PC-9 (cell line): ENCODE measurements around the gene SLC25A42. TPM values are rescaled to one million over a fixed set of nuclear protein-coding genes. Genes with fewer than 3 reads are reported as not detected.

Source experiments
- BruUV-seq: library from RNA; stranded (reverse); fragments of 400-500 nt; replicated peaks from 2 replicates; lab custom pipeline; 2021; lab: Mats Ljungman, UMichigan
- CTCF ChIA-PET: fragments of 300-600 bp; sonication (Branson Sonifier 250); formaldehyde crosslinking; loops from one replicate; lab custom pipeline; 2022; ENCODE audit warnings: antibody characterized with exemption; lab: Charles Lee
- POLR2A ChIA-PET: fragments of 300-600 bp; sonication (Branson Sonifier 250); formaldehyde crosslinking; loops from one replicate; lab custom pipeline; 2022; ENCODE audit warnings: antibody characterized with exemption; ENCODE audit not compliant: unreplicated experiment; lab: Charles Lee
- DNase-seq, 2 experiments: peaks; one replicate each; pipeline versions ENCODE4 v3.0.0 to v3.0.0-alpha.2; 2015 to 2022; ENCODE audit warnings: mixed read lengths in 1 of 2
- H2AFZ ChIP-seq: fragments of 200-600 bp; sonication (generic); 2 replicates; pipeline ENCODE4 v1.8.1; 2017; ENCODE audit warnings: antibody characterized with exemption
- H3F3A ChIP-seq: fragments of 200-600 bp; sonication (generic); 2 replicates; pipeline ENCODE4 v1.8.1; 2017; ENCODE audit warnings: antibody characterized with exemption, mild to moderate bottlenecking, low read depth; ENCODE audit not compliant: insufficient read depth
- H3K27ac ChIP-seq: fragments of 200-600 bp; sonication (generic); 2 replicates; pipeline ENCODE4 v1.6.1; 2016; ENCODE audit warnings: mixed run types
- H3K27me3 ChIP-seq: fragments of 200-600 bp; sonication (generic); 2 replicates; pipeline ENCODE4 v1.6.1; 2016; ENCODE audit warnings: low read depth, mixed run types; ENCODE audit not compliant: insufficient read depth
- H3K36me3 ChIP-seq: fragments of 200-600 bp; sonication (generic); 2 replicates; pipeline ENCODE4 v1.6.1; 2016; ENCODE audit warnings: low read depth, mixed run types
- H3K4me1 ChIP-seq: fragments of 200-600 bp; sonication (generic); replicated peaks from 2 replicates; pipeline ENCODE4 v1.6.1; 2016; ENCODE audit warnings: mixed run types; ENCODE audit not compliant: insufficient read depth
- H3K4me2 ChIP-seq: fragments of 200-600 bp; sonication (generic); 2 replicates; pipeline ENCODE4 v1.6.1; 2017; ENCODE audit warnings: mixed run types
- H3K4me3 ChIP-seq: fragments of 200-600 bp; sonication (generic); 2 replicates; pipeline ENCODE4 v1.6.1; 2016; ENCODE audit warnings: mixed run types
- H3K79me2 ChIP-seq: fragments of 200-600 bp; sonication (generic); 2 replicates; pipeline ENCODE4 v1.6.1; 2017; ENCODE audit warnings: low read depth, mixed run types
- H3K9me2 ChIP-seq: fragments of 200-600 bp; sonication (generic); 2 replicates; pipeline ENCODE4 v1.8.1; 2017; ENCODE audit warnings: mild to moderate bottlenecking; ENCODE audit not compliant: insufficient read depth
- H3K9me3 ChIP-seq: fragments of 200-600 bp; sonication (generic); 2 replicates; pipeline ENCODE4 v1.8.1; 2016; ENCODE audit warnings: low read depth; ENCODE audit not compliant: insufficient read depth
- H4K20me1 ChIP-seq: fragments of 200-600 bp; sonication (generic); 2 replicates; pipeline ENCODE4 v1.8.1; 2017; ENCODE audit not compliant: insufficient read depth
- CTCF ChIP-seq: fragments of 200-600 bp; sonication (generic); conservative IDR thresholded peaks from 2 replicates; pipeline ENCODE4 v1.6.1; 2017; ENCODE audit warnings: mixed run types, antibody characterized with exemption, mild to moderate bottlenecking, moderate library complexity
- EZH2 ChIP-seq: fragments of 200-600 bp; sonication (generic); IDR thresholded peaks from 2 replicates; pipeline ENCODE4 v1.8.0; 2017; ENCODE audit warnings: antibody characterized with exemption, low read depth
- intact Hi-C: fragments of 100-400 bp; cut with micrococcal nuclease; formaldehyde crosslinking; loops from one replicate; pipeline ENCODE4 v1.10.0; 2022; ENCODE audit not compliant: unreplicated experiment
- total RNA-seq: library from RNA; stranded (reverse); gene quantifications from 2 replicates; pipeline ENCODE4 v1.2.3, GENCODE V29; 2021

Gene SLC25A42
- total RNA-seq, 1 experiment from 2014 or later, result 6.9 TPM

- H3F3A ChIP-seq, result peaks cover 5% of the 10 kb centered on the region; the same call in 1 of the 2 replicates
- no peak overlapping the region for H3K4me2 ChIP-seq
- H3K27me3 ChIP-seq, result no peaks in the 10 kb centered on the region
- ChIA-PET CTCF (no interaction called here), POLR2A (no interaction called here)
- no peak for DNase-seq
- BruUV-seq, result no TSS peak
- no peak overlapping the region for H3K4me3 ChIP-seq
- no peak for TF ChIP-seq CTCF
- no peak for TF ChIP-seq EZH2
- H3K27ac ChIP-seq, result no peak overlapping the region
- H3K4me1 ChIP-seq, result no peaks in the 10 kb centered on the region
- H3K79me2 ChIP-seq, result no peaks in the 10 kb centered on the region
- H3K36me3 ChIP-seq, result no peaks in the 10 kb centered on the region
- intact Hi-C loops, result no loop called here
- H3K9me2 ChIP-seq, result no peaks in the 10 kb centered on the region
- H4K20me1 ChIP-seq, result no peaks in the 10 kb centered on the region; the same call in 1 of the 2 replicates
- H3K9me3 ChIP-seq, result no peaks in the 10 kb centered on the region
- H2AFZ ChIP-seq, result no peak overlapping the region
Measured at GRCh38 chr19:19159534-19159933, 95.7 kb downstream of the SLC25A42 start.

- no peaks in the 10 kb centered on the region for H3K79me2 ChIP-seq
- no peak for DNase-seq
- H3K36me3 ChIP-seq, result no peaks in the 10 kb centered on the region
- H3K9me3 ChIP-seq, result no peaks in the 10 kb centered on the region
- no peaks in the 10 kb centered on the region for H3K4me1 ChIP-seq
- no peak overlapping the region for H3K4me2 ChIP-seq
- intact Hi-C loops, result no loop called here
- no peak overlapping the region for H3K4me3 ChIP-seq
- no peak overlapping the region for H3K27ac ChIP-seq
- no peaks in the 10 kb centered on the region for H3K27me3 ChIP-seq
- POLR2A ChIA-PET, result no interaction called here
- BruUV-seq, result no TSS peak
- H4K20me1 ChIP-seq, result no peaks in the 10 kb centered on the region; the same call in 1 of the 2 replicates
- H3K9me2 ChIP-seq, result no peaks in the 10 kb centered on the region
- no peak overlapping the region for H2AFZ ChIP-seq
- peaks cover 5% of the 10 kb centered on the region; the same call in 1 of the 2 replicates for H3F3A ChIP-seq
- TF ChIP-seq EZH2, result no peak
- no peak for TF ChIP-seq CTCF
- CTCF ChIA-PET, result no interaction called here
Measured at GRCh38 chr19:19160461-19161035, 96.8 kb downstream of the SLC25A42 start.

- H3K27ac ChIP-seq, result no peak overlapping the region
- no peaks in the 10 kb centered on the region for H3K9me3 ChIP-seq
- ChIA-PET POLR2A (no interaction called here), CTCF (no interaction called here)
- H3K4me2 ChIP-seq, result no peak overlapping the region
- no peaks in the 10 kb centered on the region for H3K9me2 ChIP-seq
- H3F3A ChIP-seq, result peaks cover 5% of the 10 kb centered on the region; the same call in 1 of the 2 replicates
- TF ChIP-seq EZH2 (no peak), CTCF (no peak)
- H2AFZ ChIP-seq, result no peak overlapping the region
- no peak overlapping the region for H3K4me3 ChIP-seq
- no peaks in the 10 kb centered on the region for H4K20me1 ChIP-seq
- H3K36me3 ChIP-seq, result no peaks in the 10 kb centered on the region
- H3K79me2 ChIP-seq, result no peaks in the 10 kb centered on the region
- no peaks in the 10 kb centered on the region for H3K27me3 ChIP-seq
- no peaks in the 10 kb centered on the region for H3K4me1 ChIP-seq
- no peak for DNase-seq
- BruUV-seq, result no TSS peak
- intact Hi-C loops, result no loop called here
Measured at GRCh38 chr19:19162495-19162894, 98.7 kb downstream of the SLC25A42 start.

Other genes starting within 250 kb of the SLC25A42 start
- 78.8 and 93.0 TPM in 2 replicates for gene UPF1, start 232.0 kb upstream of the SLC25A42 start, total RNA-seq
- gene CERS1, start 167.8 kb upstream of the SLC25A42 start, total RNA-seq, result 2.7 and 4.9 TPM in 2 replicates
- 190 and 221 TPM in 2 replicates for gene COPE, start 144.6 kb upstream of the SLC25A42 start, total RNA-seq
- gene DDX49, start 144.3 kb upstream of the SLC25A42 start, total RNA-seq, result 41.2 and 46.3 TPM in 2 replicates
- 55.7 and 62.5 TPM in 2 replicates for gene HOMER3, start 122.8 kb upstream of the SLC25A42 start, total RNA-seq
- gene SUGP2, start 30.5 kb upstream of the SLC25A42 start, total RNA-seq, result 60.0 and 73.1 TPM in 2 replicates
- 23.5 and 28.8 TPM in 2 replicates for gene ARMC6, start 30.4 kb upstream of the SLC25A42 start, total RNA-seq
- 41.1 and 53.6 TPM in 2 replicates for gene TMEM161A, start 74.5 kb downstream of the SLC25A42 start, total RNA-seq
- gene MEF2B, start 106.3 kb downstream of the SLC25A42 start, total RNA-seq, result 1.8 and 3.9 TPM in 2 replicates
- 23.1 and 24.9 TPM in 2 replicates for gene BORCS8, start 128.2 kb downstream of the SLC25A42 start, total RNA-seq
- 132 and 161 TPM in 2 replicates for gene RFXANK, start 128.3 kb downstream of the SLC25A42 start, total RNA-seq
- gene NR2C2AP, start 139.4 kb downstream of the SLC25A42 start, total RNA-seq, result 25.7 and 28.7 TPM in 2 replicates
- not detected in 2 replicates for gene NCAN, start 148.0 kb downstream of the SLC25A42 start, total RNA-seq
- not detected in 2 replicates for gene TM6SF2, start 209.3 kb downstream of the SLC25A42 start, total RNA-seq